GM06990 (cell line): ENCODE results near the gene FTSJ3.

Source experiments
- DNase-seq: peaks from one replicate; pipeline ENCODE4 v3.0.0-alpha.2; 2011; ENCODE audit not compliant: insufficient read length; ENCODE audit errors: extremely low read depth
- H3K27me3 ChIP-seq: replicated peaks from 2 replicates; pipeline ENCODE4 v1.6.0; 2011; ENCODE audit warnings: low read length; ENCODE audit not compliant: control insufficient read depth, insufficient read depth
- H3K36me3 ChIP-seq: 2 replicates; pipeline ENCODE4 v1.5.1; 2011; ENCODE audit warnings: low read length; ENCODE audit not compliant: control insufficient read depth, insufficient read depth
- H3K4me3 ChIP-seq: replicated peaks from 2 replicates; pipeline ENCODE4 v1.5.1; 2011; ENCODE audit warnings: low read depth, mild to moderate bottlenecking, control low read depth, low read length
- TF ChIP-seq, protein P1 (sequence below): IDR thresholded peaks from 2 replicates; pipeline ENCODE4 v1.5.1; 2011; ENCODE audit warnings: low read length, control low read depth, mild to moderate bottlenecking, inconsistent platforms; ENCODE audit not compliant: insufficient read depth, poor library complexity, severe bottlenecking

Gene FTSJ3

DNA sequence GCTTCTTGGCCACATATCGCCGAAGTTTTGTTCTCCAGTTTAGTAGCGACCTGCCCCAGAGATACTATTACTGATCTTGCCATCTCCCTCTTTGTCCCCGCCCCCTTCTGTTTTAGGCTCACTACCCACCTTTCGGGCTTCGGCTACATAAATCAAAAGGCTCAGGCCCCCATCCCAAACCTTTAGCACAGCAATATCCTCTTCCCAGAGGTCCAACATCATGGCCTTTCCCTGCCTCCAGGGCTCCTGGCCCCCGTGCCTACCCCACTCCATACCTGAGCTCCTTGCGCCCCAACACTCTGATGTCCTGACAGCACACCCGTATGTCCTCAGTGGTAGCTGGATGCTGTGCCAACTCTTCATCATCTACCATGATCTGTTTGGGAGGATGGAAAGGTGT lies 3.1 kb downstream of the FTSJ3 start:
- Histone ChIP-seq H3K36me3 (peaks cover 39% of the 10 kb centered on the region), H3K4me3 (no peak overlapping the region), H3K27me3 (no peaks in the 10 kb centered on the region)
- TF ChIP-seq, protein P1, sequence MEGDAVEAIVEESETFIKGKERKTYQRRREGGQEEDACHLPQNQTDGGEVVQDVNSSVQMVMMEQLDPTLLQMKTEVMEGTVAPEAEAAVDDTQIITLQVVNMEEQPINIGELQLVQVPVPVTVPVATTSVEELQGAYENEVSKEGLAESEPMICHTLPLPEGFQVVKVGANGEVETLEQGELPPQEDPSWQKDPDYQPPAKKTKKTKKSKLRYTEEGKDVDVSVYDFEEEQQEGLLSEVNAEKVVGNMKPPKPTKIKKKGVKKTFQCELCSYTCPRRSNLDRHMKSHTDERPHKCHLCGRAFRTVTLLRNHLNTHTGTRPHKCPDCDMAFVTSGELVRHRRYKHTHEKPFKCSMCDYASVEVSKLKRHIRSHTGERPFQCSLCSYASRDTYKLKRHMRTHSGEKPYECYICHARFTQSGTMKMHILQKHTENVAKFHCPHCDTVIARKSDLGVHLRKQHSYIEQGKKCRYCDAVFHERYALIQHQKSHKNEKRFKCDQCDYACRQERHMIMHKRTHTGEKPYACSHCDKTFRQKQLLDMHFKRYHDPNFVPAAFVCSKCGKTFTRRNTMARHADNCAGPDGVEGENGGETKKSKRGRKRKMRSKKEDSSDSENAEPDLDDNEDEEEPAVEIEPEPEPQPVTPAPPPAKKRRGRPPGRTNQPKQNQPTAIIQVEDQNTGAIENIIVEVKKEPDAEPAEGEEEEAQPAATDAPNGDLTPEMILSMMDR: no peak
- no peak for DNase-seq

DNA sequence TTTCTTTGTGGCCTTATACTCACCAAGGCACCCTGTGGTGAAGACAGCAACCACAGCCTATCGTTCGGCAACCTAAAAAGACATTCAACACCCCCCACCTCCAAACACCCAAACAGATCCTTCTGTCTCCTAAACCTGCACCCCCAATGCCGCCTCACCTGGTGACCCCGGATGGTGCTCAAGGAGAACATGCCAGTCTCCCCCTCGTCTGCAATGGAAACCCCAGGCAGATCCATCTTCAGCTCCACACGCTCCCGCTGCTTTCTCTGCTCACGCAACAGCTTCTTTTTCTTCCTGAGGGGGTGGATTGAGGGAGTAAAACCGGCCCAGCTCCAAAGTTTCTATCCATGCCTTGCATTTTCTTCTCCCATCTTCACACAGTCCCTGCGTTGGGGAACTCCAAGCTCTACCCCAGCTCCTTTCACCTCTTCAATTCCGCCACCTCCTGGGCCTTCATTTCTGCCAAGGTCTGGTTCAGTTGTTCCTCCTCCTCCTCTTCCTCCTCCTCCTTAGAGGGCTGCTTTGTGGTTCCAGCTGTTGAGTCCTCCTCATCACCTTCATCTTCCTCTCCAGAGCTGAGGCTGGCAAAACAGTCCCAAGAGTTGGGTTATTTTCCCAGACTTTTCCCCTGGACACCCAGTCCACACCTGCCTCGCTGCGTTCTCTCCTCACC lies 3.7 kb downstream of the FTSJ3 start:
- TF ChIP-seq, protein P1: no peak
- no peak for DNase-seq
- H3K36me3 ChIP-seq: peaks cover 37% of the 10 kb centered on the region
- no peak overlapping the region for H3K4me3 ChIP-seq
- H3K27me3 ChIP-seq: no peaks in the 10 kb centered on the region

- Histone ChIP-seq H3K27me3 (no peaks in the 10 kb centered on the region), H3K4me3 (no peak overlapping the region), H3K36me3 (peaks cover 49% of the 10 kb centered on the region)
- TF ChIP-seq, protein P1: no peak
- no peak for DNase-seq
Measured at GRCh38 chr17:63822537-63822936, 4.9 kb downstream of the FTSJ3 start.

GRCh38 chr17:63821804-63822203 lies 5.7 kb downstream of the FTSJ3 start:
- Histone ChIP-seq H3K27me3 (no peaks in the 10 kb centered on the region), H3K36me3 (peaks cover 53% of the 10 kb centered on the region), H3K4me3 (no peak overlapping the region)
- TF ChIP-seq, protein P1: no peak
- no peak for DNase-seq

DNA sequence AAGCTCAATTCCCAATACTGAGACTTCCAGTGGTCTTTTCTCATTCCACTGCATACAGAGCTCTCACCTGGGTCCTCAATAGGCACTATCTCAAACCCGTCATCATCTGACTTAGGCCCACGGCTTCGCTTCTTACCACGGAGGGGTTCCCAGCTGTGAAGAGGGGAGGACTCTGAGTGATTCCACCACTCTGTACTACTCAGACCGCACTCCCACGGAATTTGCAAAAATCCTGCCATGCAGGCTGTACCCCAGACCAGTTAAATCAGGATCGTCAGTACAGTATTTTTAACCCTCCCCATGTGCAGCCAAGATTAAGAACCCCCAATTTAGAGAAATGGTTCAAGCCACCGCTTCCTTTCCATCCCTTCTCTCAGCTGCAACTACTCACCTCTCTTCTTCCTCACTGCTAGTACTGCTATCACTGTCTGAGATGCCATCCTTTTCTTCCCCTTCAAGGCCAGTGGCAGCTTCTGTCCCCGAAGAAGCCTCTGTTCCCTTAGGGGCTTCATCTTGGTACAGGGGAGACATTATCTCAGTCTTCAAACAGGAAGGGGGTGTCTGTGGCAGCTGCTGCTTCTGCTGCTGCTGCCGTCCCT lies 6.4 kb downstream of the FTSJ3 start:
- TF ChIP-seq, protein P1: no peak
- Histone ChIP-seq H3K36me3 (peaks cover 54% of the 10 kb centered on the region), H3K27me3 (no peaks in the 10 kb centered on the region), H3K4me3 (no peak overlapping the region)
- DNase-seq: no peak
